ENCODE results near the gene GPC2. TPM values are rescaled to one million over a fixed set of nuclear protein-coding genes. Genes with fewer than 3 reads are reported as not detected.
"Not testable (repeated sequence)": the region's sequence is repeated elsewhere in the genome, so short reads cannot be mapped to it uniquely, and the experiment has no call there.

GPC2 gene
- total RNA-seq, 1 donor from 2014 or later, result 0.77 TPM

DNA sequence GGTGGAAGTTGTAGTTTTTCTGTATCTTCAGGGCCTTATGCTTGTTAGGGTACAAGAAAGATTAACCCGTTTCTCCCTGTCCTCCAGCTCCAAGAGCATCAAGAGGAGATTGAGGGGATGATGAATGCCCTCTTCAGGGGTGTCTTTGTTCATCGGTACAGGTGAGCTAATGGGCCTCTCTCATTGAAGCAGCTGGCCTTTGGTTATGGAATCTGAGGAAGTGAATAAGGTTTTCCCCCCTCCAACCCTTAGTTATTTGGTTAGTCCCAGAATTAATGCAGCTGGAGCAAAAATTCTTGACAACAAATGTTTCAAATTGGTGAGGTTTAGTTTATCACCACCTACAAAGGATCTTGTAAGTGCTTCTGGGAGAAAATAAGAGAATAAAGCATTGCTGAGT lies 18.0 kb upstream of the GPC2 start:
- DNase-seq (no peak), ATAC-seq (no peak)
- no peaks in the 10 kb centered on the region for H3K9me3 ChIP-seq
- no peaks in the 10 kb centered on the region for H3K4me1 ChIP-seq
- H3K4me3 ChIP-seq, result no peak overlapping the region
- TF ChIP-seq, protein P1, sequence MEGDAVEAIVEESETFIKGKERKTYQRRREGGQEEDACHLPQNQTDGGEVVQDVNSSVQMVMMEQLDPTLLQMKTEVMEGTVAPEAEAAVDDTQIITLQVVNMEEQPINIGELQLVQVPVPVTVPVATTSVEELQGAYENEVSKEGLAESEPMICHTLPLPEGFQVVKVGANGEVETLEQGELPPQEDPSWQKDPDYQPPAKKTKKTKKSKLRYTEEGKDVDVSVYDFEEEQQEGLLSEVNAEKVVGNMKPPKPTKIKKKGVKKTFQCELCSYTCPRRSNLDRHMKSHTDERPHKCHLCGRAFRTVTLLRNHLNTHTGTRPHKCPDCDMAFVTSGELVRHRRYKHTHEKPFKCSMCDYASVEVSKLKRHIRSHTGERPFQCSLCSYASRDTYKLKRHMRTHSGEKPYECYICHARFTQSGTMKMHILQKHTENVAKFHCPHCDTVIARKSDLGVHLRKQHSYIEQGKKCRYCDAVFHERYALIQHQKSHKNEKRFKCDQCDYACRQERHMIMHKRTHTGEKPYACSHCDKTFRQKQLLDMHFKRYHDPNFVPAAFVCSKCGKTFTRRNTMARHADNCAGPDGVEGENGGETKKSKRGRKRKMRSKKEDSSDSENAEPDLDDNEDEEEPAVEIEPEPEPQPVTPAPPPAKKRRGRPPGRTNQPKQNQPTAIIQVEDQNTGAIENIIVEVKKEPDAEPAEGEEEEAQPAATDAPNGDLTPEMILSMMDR (IDR thresholded peaks at IDR 0.05), result no peak
- H3K27ac ChIP-seq, result no peak overlapping the region
- no peaks in the 10 kb centered on the region for H3K36me3 ChIP-seq
- no peaks in the 10 kb centered on the region for H3K27me3 ChIP-seq (ENCODE audit: low read depth)
- intact Hi-C loops (cut with DNase I), result no loop called here

DNA sequence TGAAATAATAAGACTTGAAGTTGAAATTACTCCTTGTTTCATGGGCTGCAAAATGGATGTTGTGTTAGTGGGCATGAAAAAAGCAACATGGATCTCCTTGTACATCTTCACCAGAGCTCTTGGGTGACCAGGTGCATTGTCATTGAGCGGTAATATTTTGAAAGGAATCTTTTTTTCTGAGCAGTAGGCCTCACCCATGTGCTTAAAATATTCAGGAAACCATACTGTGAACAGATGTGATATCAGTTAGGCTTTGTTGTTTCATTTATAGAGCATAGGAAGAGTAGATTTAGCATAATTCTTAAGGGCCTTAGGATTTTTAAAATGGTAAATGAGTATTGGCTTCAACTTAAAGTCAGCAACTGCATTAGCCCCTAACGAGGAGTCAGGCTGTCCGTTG lies 15.8 kb upstream of the GPC2 start:
- no peaks in the 10 kb centered on the region for H3K27me3 ChIP-seq (ENCODE audit: low read depth)
- no peak for DNase-seq
- no peak overlapping the region for H3K4me3 ChIP-seq
- no peaks in the 10 kb centered on the region for H3K9me3 ChIP-seq
- TF ChIP-seq, protein P1 (IDR thresholded peaks at IDR 0.05), result no peak
- no peak overlapping the region for H3K27ac ChIP-seq
- intact Hi-C loops (cut with DNase I), result no loop called here
- no peak for ATAC-seq
- no peaks in the 10 kb centered on the region for H3K4me1 ChIP-seq
- no peaks in the 10 kb centered on the region for H3K36me3 ChIP-seq

DNA sequence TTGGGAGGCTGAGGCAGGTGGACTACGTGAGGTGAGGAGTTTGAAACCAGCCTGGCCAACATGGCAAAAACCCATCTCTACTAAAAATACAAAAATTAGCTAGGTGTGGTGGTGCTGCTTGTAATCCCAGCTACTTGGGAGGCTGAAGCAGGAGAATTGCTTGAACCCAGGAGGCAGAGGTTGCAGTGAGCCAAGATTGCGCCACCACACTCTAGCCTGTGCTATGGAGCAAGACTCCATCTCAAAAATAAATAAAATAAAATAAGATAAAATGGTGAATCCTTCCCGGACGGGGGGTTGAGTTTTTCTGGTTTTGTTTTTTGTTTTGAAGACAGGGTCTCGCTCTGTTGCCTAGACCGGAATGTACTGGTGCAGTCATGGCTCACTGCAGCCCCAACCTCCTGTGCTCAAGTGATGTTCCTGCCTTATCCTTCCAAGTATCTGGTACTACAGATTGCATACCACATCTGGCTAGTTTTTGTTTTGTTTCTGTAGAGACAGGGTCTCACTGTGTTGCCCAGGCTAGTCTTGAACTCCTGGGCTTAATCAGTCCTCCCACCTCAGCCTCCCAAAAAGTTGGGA lies 15.2 kb upstream of the GPC2 start:
- intact Hi-C loops (cut with DNase I); H3K36me3 ChIP-seq; DNase-seq; H3K27ac ChIP-seq; H3K4me3 ChIP-seq; H3K27me3 ChIP-seq (ENCODE audit: low read depth); ATAC-seq; H3K9me3 ChIP-seq; H3K4me1 ChIP-seq: not testable (repeated sequence)

- intact Hi-C loops (cut with DNase I), result no loop called here
- no peaks in the 10 kb centered on the region for H3K4me1 ChIP-seq
- no peak for ATAC-seq
- DNase-seq, result no peak
- no peak overlapping the region for H3K27ac ChIP-seq
- H3K27me3 ChIP-seq (ENCODE audit: low read depth), result no peaks in the 10 kb centered on the region
- TF ChIP-seq, protein P1 (IDR thresholded peaks at IDR 0.05), result no peak
- no peaks in the 10 kb centered on the region for H3K9me3 ChIP-seq
- H3K4me3 ChIP-seq, result no peak overlapping the region
- no peaks in the 10 kb centered on the region for H3K36me3 ChIP-seq
Measured at GRCh38 chr7:100191775-100192174, 14.6 kb upstream of the GPC2 start.

- TF ChIP-seq, protein P1 (IDR thresholded peaks at IDR 0.05), result peak; percentile 35
- no peak overlapping the region for H3K27ac ChIP-seq
- ATAC-seq (no peak), DNase-seq (no peak)
- H3K4me1 ChIP-seq, result no peaks in the 10 kb centered on the region
- H3K27me3 ChIP-seq (ENCODE audit: low read depth), result no peaks in the 10 kb centered on the region
- no peak overlapping the region for H3K4me3 ChIP-seq
- intact Hi-C loops (cut with DNase I), result no loop called here
- no peaks in the 10 kb centered on the region for H3K36me3 ChIP-seq
- H3K9me3 ChIP-seq, result no peaks in the 10 kb centered on the region
Measured at GRCh38 chr7:100190048-100190711, 13.0 kb upstream of the GPC2 start.

DNA sequence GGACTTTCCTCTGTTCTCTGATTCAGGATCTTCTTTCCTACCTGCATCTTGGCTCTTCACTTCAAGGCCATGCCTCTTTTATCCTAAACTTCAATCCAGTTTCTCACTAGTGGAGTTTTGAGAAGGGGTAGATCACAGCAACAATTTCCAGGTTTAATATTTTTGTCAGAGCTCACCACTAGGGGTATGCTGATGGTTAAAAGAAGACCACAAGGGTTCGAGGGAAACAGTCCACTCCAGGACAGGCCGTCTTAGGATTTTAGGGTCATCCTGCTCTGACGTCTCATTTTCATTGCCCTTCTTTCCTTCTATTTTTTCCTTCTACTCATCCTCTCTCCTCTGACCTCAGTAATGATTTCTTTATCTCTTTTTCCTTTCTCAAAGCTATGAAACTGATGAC lies 11.9 kb upstream of the GPC2 start:
- no peak overlapping the region for H3K4me3 ChIP-seq
- no peak overlapping the region for H3K27ac ChIP-seq
- DNase-seq (no peak), ATAC-seq (no peak)
- TF ChIP-seq, protein P1 (IDR thresholded peaks at IDR 0.05), result no peak
- intact Hi-C loops (cut with DNase I), result no loop called here
- H3K9me3 ChIP-seq, result no peaks in the 10 kb centered on the region
- H3K36me3 ChIP-seq, result no peaks in the 10 kb centered on the region
- H3K4me1 ChIP-seq, result no peaks in the 10 kb centered on the region
- H3K27me3 ChIP-seq (ENCODE audit: low read depth), result no peaks in the 10 kb centered on the region
